SK-N-SH (cell line): ENCODE results near the gene POGZ.

Experiments used
- CTCF ChIP-seq: fragments of 200-600 bp; sonication (generic); IDR thresholded peaks from 2 replicates; pipeline ENCODE4 v1.6.1; 2017; ENCODE audit warnings: antibody characterized with exemption, mild to moderate bottlenecking, moderate library complexity
- POLR2AphosphoS5 ChIP-seq: IDR thresholded peaks from 2 replicates; pipeline ENCODE4 v1.6.1; 2012; ENCODE audit warnings: low read depth, low read length
- ZBTB33 ChIP-seq: IDR thresholded peaks from 2 replicates; pipeline ENCODE4 v1.4.0; 2012; ENCODE audit warnings: low read depth, borderline replicate concordance

DNA sequence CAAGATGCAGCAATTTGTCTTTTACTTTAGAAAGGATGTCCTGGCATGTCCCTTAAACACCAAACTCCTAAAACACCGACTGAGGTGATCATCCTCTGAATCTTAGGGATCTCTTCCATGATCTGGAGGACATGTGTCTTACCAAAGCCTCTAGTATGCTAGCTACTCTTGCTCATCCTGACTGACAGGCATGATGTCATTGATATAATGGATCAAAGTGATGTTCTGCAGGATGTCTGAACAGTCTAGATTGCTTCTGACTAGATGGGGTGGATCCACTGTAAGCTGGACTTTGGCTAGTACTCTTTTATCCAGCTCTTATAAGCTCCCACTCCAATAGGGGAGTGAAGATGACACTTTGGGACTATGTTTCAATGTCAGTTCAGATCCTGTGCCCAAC lies 40.6 kb upstream of the POGZ start:
- no peak for TF ChIP-seq CTCF
- TF ChIP-seq ZBTB33: no peak
- no peak for TF ChIP-seq POLR2AphosphoS5
